NT2/D1 (cell line): Measurements from ENCODE around the gene SGTA.
A peak's percentile ranks its signal among the peaks of the same experiment; 100 is the strongest.

Source experiments
- DNase-seq: peaks from one replicate; pipeline ENCODE4 v3.0.0-alpha.2; 2011; ENCODE audit warnings: low read depth, low spot score
- H3K27me3 ChIP-seq: 2 replicates; pipeline ENCODE4 v1.6.0; 2011; ENCODE audit warnings: mild to moderate bottlenecking; ENCODE audit not compliant: insufficient read length, insufficient read depth
- H3K36me3 ChIP-seq: 2 replicates; pipeline ENCODE4 v1.6.1; 2011; ENCODE audit warnings: mild to moderate bottlenecking, low read length, mixed read lengths; ENCODE audit not compliant: insufficient read depth, insufficient read length
- H3K4me1 ChIP-seq: 2 replicates; pipeline ENCODE4 v1.5.1; 2011; ENCODE audit not compliant: insufficient read depth, insufficient read length
- H3K4me3 ChIP-seq: 2 replicates; pipeline ENCODE4 v1.5.1; 2011; ENCODE audit warnings: low read depth; ENCODE audit not compliant: insufficient read length
- H3K9ac ChIP-seq: 2 replicates; pipeline ENCODE4 v1.6.0; 2011; ENCODE audit warnings: low read depth; ENCODE audit not compliant: insufficient read length
- H3K9me3 ChIP-seq: 2 replicates; pipeline ENCODE4 v1.5.1; 2011; ENCODE audit warnings: mild to moderate bottlenecking, low read length; ENCODE audit not compliant: insufficient read depth
- SUZ12 ChIP-seq: IDR thresholded peaks from 2 replicates; pipeline ENCODE4 v1.6.1; 2011; ENCODE audit not compliant: insufficient read length, insufficient read depth; ENCODE audit errors: extremely low read depth
- YY1 ChIP-seq: IDR thresholded peaks from 2 replicates; pipeline ENCODE4 v1.6.1; 2011; ENCODE audit not compliant: insufficient read length, insufficient read depth
- ZNF274 ChIP-seq: IDR thresholded peaks from 2 replicates; pipeline ENCODE4 v1.6.1; 2011; ENCODE audit warnings: mild to moderate bottlenecking, low read depth, low read length

The SGTA gene

GRCh38 chr19:2777952-2778683 lies 5.0 kb downstream of the SGTA start:
- DNase-seq = no peak
- Histone ChIP-seq H3K4me3 (no peak overlapping the region), H3K4me1 (peaks cover 13% of the 10 kb centered on the region), H3K9ac (no peak overlapping the region), H3K9me3 (no peaks in the 10 kb centered on the region), H3K36me3 (peaks cover 82% of the 10 kb centered on the region), H3K27me3 (no peaks in the 10 kb centered on the region)
- TF ChIP-seq YY1 (no peak), SUZ12 (no peak), ZNF274 (no peak)

GRCh38 chr19:2775556-2776430 lies 7.3 kb downstream of the SGTA start:
- Histone ChIP-seq H3K36me3 (peaks cover 82% of the 10 kb centered on the region), H3K27me3 (no peaks in the 10 kb centered on the region), H3K4me1 (peaks cover 13% of the 10 kb centered on the region), H3K9ac (no peak overlapping the region), H3K9me3 (no peaks in the 10 kb centered on the region), H3K4me3 (no peak overlapping the region)
- TF ChIP-seq ZNF274 (no peak), SUZ12 (no peak), YY1 (no peak)
- no peak for DNase-seq

- Histone ChIP-seq H3K9ac (no peak overlapping the region), H3K36me3 (peaks cover 82% of the 10 kb centered on the region), H3K9me3 (no peaks in the 10 kb centered on the region), H3K4me1 (peaks cover 13% of the 10 kb centered on the region), H3K27me3 (no peaks in the 10 kb centered on the region), H3K4me3 (no peak overlapping the region)
- DNase-seq = no peak
- TF ChIP-seq YY1 (no peak), ZNF274 (no peak), SUZ12 (no peak)
Measured at GRCh38 chr19:2774953-2775555, 8.0 kb downstream of the SGTA start.

- DNase-seq = no peak
- TF ChIP-seq YY1 (no peak), ZNF274 (no peak), SUZ12 (no peak)
- peaks cover 79% of the 10 kb centered on the region for H3K36me3 ChIP-seq
- H3K27me3 ChIP-seq = no peaks in the 10 kb centered on the region
- peak overlapping the region; percentile 10 for H3K9ac ChIP-seq
- H3K9me3 ChIP-seq = no peaks in the 10 kb centered on the region
- no peak overlapping the region for H3K4me3 ChIP-seq
- H3K4me1 ChIP-seq = peaks cover 13% of the 10 kb centered on the region
Measured at GRCh38 chr19:2774083-2774679, 8.9 kb downstream of the SGTA start.

- Histone ChIP-seq H3K9me3 (no peaks in the 10 kb centered on the region), H3K36me3 (peaks cover 80% of the 10 kb centered on the region), H3K9ac (peak overlapping the region; percentile 32), H3K4me1 (peaks cover 16% of the 10 kb centered on the region), H3K4me3 (no peak overlapping the region), H3K27me3 (no peaks in the 10 kb centered on the region)
- no peak for DNase-seq
- TF ChIP-seq ZNF274 = no peak
- TF ChIP-seq SUZ12 = no peak
- TF ChIP-seq YY1 = no peak
Measured at GRCh38 chr19:2771786-2772674, 11.0 kb downstream of the SGTA start.
